Heart left ventricle (tissue), 16 donors: ENCODE data around the gene POLD1. TPM values are rescaled to one million over a fixed set of nuclear protein-coding genes. Genes with fewer than 3 reads are reported as not detected.
A peak's percentile ranks its signal among the peaks of the same experiment; 100 is the strongest.

Experiments
- ATAC-seq, 4 donors: fragments of 200-7000 bp; cut with Tn5 transposase; one replicate each; pipeline ENCODE4 v1.9.1; 2020 to 2022; ENCODE audit warnings: moderate library complexity in 4 of 4, mild to moderate bottlenecking in 3 of 4, moderate number of reproducible peaks in 1 of 4
- DNase-seq, 5 donors: peaks; one replicate each; pipeline ENCODE4 v3.0.0-alpha.2; 2020
- H3K27ac ChIP-seq, 12 donors: fragments of 200-600 bp; sonication (generic) in 4 of 12; one replicate each; pipeline versions ENCODE4 v1.5.0 to v1.8.0; 2016 to 2022; ENCODE audit warnings: mild to moderate bottlenecking in 2 of 12
- H3K27me3 ChIP-seq, 9 donors: fragments of 200-600 bp; sonication (generic) in 2 of 9; one replicate each; pipeline versions ENCODE4 v1.5.1 to v1.8.0; 2016 to 2022; ENCODE audit warnings: mild to moderate bottlenecking in 3 of 9
- H3K36me3 ChIP-seq, 9 donors: fragments of 200-600 bp; sonication (generic) in 2 of 9; one replicate each; pipeline versions ENCODE4 v1.5.0 to v1.8.0; 2018 to 2022; ENCODE audit warnings: mild to moderate bottlenecking in 2 of 9
- H3K4me1 ChIP-seq, 12 donors: fragments of 200-600 bp; sonication (generic) in 4 of 12; one replicate each; pipeline versions ENCODE4 v1.5.0 to v1.8.0; 2016 to 2022; ENCODE audit warnings: mild to moderate bottlenecking in 3 of 12
- H3K4me3 ChIP-seq, 12 donors: fragments of 200-600 bp; sonication (generic) in 4 of 12; one replicate each; pipeline versions ENCODE4 v1.5.0 to v1.8.0; 2017 to 2022; ENCODE audit warnings: mild to moderate bottlenecking in 9 of 12, moderate library complexity in 4 of 12
- H3K9me3 ChIP-seq, 12 donors: fragments of 200-600 bp; sonication (generic) in 4 of 12; one replicate each; pipeline versions ENCODE4 v1.5.0 to v1.8.0; 2016 to 2022; ENCODE audit warnings: mild to moderate bottlenecking in 1 of 12
- CTCF ChIP-seq, 12 donors: fragments of 200-600 bp; sonication (generic) in 4 of 12; IDR thresholded peaks; one replicate each; pipeline versions ENCODE4 v1.5.0 to v1.8.0; 2018 to 2022; ENCODE audit warnings: antibody characterized with exemption in 12 of 12, mild to moderate bottlenecking in 5 of 12
- POLR2A ChIP-seq, 2 donors: fragments of 450-650 bp; IDR thresholded peaks; one replicate each; pipeline ENCODE4 v1.6.1; 2017; ENCODE audit warnings: antibody characterized with exemption in 2 of 2, mild to moderate bottlenecking in 2 of 2, moderate library complexity in 2 of 2
- whole genome bisulfite sequencing, 4 donors: extraction: QIAGEN DNeasy Blood & Tissue Kit in 2 of 4; methylation state at CpG; one replicate each; pipeline versions ENCODE4 v1.1.5 to v1.1.7; 2013 to 2018; 5-methylcytosine and 5-hydroxymethylcytosine counted together
- intact Hi-C, 10 donors: fragments of 100-400 bp; cut with DNase I; formaldehyde crosslinking; loops; one replicate each; pipeline versions ENCODE4 v1.11.1 to v1.14.2; 2022
- polyA plus RNA-seq, 2 donors: library from polyadenylated mRNA; stranded (reverse); fragments of 200-250 nt; gene quantifications; one replicate each; pipeline ENCODE4 v1.2.3, GENCODE V29; 2013
- total RNA-seq, 9 donors: library from RNA; depleted of rRNA in 2 of 9; stranded (reverse); fragments of >200 nt in 2 of 9; fragmentation: NEBNext Ultra II Directional in 3 of 9; extraction: Animal tissue kit (Norgen Biotek cat#: 25700) in 3 of 9; gene quantifications; one replicate each; pipeline versions ENCODE4 v1.1.0 to v1.2.4, GENCODE V29; 2016 to 2023
- donor health status: ischemic (EF 13 %, LVEDD 7.1; RV severe dilation, severe dysfunction).
- donor health status: healthy with polysubstance abuse.
- donor health status: DM: no; HTN: yes; CAD: no.
- donor health status: DM: no; HTN: no; CAD: no.
- donor health status: ischemic (EF 25% LVEDD 6.9; RV normal size, moderate dysfunction).
- donor health status: ischemic (EF 25% LVEDD 5.7; RV mildly dilated, moderate dysfunction).
- donor health status: healthy.
- donor health status: DM: yes; HTN: yes; CAD: no.
- donor health status: ischemic (EF 35%, LVEDD 5.7; RV mildly dilated, moderate dysfunction).
- donor health status: nonischemic (EF 11% LVEDD 7.7; RV severe dilation, severe dysfunction).
- donor health status: DM: yes; HTN: yes; CAD: no.
- donor health status: PGD.
- donor health status: ischemic (EF 29% LVEDD 5.4; RV normal size, mild dysfunction).
- donor health status: nonischemic (EF 23%, LVEDD 6.1; RV moderate dilation, normal function).

POLD1 gene
- total and polyA plus RNA-seq, 11 donors: 6.1 to 18.0 (median 9.6) TPM

- H3K4me3 ChIP-seq: no peak overlapping the region
- WGBS, 4 donors: 98 to 100% (median 99%) methylated on average over 6 to 10 of the region's 10 CpGs
- intact Hi-C loops: no loop called here
- DNase-seq (no peak), ATAC-seq (no peak)
- peaks cover 0 to 22% (median 0%) of the 10 kb centered on the region in 9 donors for H3K36me3 ChIP-seq
- TF ChIP-seq CTCF (IDR thresholded peaks at IDR 0.05) (no peak), POLR2A (IDR thresholded peaks at IDR 0.05) (no peak)
- H3K27ac ChIP-seq: no peak overlapping the region
- no peaks in the 10 kb centered on the region for H3K27me3 ChIP-seq
- no peaks in the 10 kb centered on the region for H3K4me1 ChIP-seq
- H3K9me3 ChIP-seq: no peaks in the 10 kb centered on the region
Measured at GRCh38 chr19:50399368-50399745, 15.2 kb downstream of the POLD1 start.

GRCh38 chr19:50401605-50402450 is 17.7 kb downstream of the POLD1 start:
- intact Hi-C loops: no loop called here
- H3K4me3 ChIP-seq: no peak overlapping the region
- no peak overlapping the region for H3K27ac ChIP-seq
- WGBS, 4 donors: 91 to 95% (median 94%) methylated on average over 41 to 48 of the region's 48 CpGs
- no peaks in the 10 kb centered on the region for H3K27me3 ChIP-seq
- no peak for TF ChIP-seq CTCF (IDR thresholded peaks at IDR 0.05)
- TF ChIP-seq POLR2A (IDR thresholded peaks at IDR 0.05): no peak
- ATAC-seq (peak in 1 of 4 donors; percentile 10), DNase-seq (peak in 1 of 5 donors; percentile 21)
- peaks cover 0 to 31% (median 0%) of the 10 kb centered on the region in 9 donors for H3K36me3 ChIP-seq
- H3K9me3 ChIP-seq: no peaks in the 10 kb centered on the region
- H3K4me1 ChIP-seq: no peaks in the 10 kb centered on the region

GRCh38 chr19:50402544-50403301 is 18.6 kb downstream of the POLD1 start:
- ATAC-seq (peak in 1 of 4 donors; percentile 21), DNase-seq (no peak)
- H3K4me1 ChIP-seq: no peaks in the 10 kb centered on the region
- H3K27ac ChIP-seq: no peak overlapping the region
- no peaks in the 10 kb centered on the region for H3K27me3 ChIP-seq
- peaks cover 0 to 31% (median 2%) of the 10 kb centered on the region in 9 donors for H3K36me3 ChIP-seq
- intact Hi-C loops: no loop called here
- no peak overlapping the region for H3K4me3 ChIP-seq
- WGBS, 4 donors: 94 to 98% (median 97%) methylated on average over 37 to 41 of the region's 41 CpGs
- TF ChIP-seq POLR2A (IDR thresholded peaks at IDR 0.05) (no peak), CTCF (IDR thresholded peaks at IDR 0.05) (no peak)
- H3K9me3 ChIP-seq: no peaks in the 10 kb centered on the region

GRCh38 chr19:50406156-50406820 is 22.1 kb downstream of the POLD1 start:
- TF ChIP-seq CTCF (IDR thresholded peaks at IDR 0.05): no peak
- no peak for TF ChIP-seq POLR2A (IDR thresholded peaks at IDR 0.05)
- H3K27me3 ChIP-seq: no peaks in the 10 kb centered on the region
- H3K9me3 ChIP-seq: no peaks in the 10 kb centered on the region
- no peak for DNase-seq
- H3K4me1 ChIP-seq: no peaks in the 10 kb centered on the region
- WGBS, 4 donors: 91 to 94% (median 93%) methylated on average over 20 to 22 of the region's 22 CpGs
- H3K4me3 ChIP-seq: no peak overlapping the region
- H3K27ac ChIP-seq: no peak overlapping the region
- intact Hi-C loops: no loop called here
- no peak for ATAC-seq
- H3K36me3 ChIP-seq: peaks cover 0 to 41% (median 5%) of the 10 kb centered on the region in 9 donors
